Stimulated activated naive CD8-positive, alpha-beta T cell treated with anti-CD3 and anti-CD28 coated beads, Interleukin-15, amount 100 ng/mL, for 72 hours (primary cell): Measurements from ENCODE around the gene UBL3.

Source experiments
- ATAC-seq: fragments of 150-1000 bp; cut with Tn5 transposase; 2 replicates; pipeline ENCODE4 v1.10.0; 2021; ENCODE audit warnings: mild to moderate bottlenecking, moderate library complexity
- DNase-seq, 2 donors: peaks; one replicate each; pipeline ENCODE4 v3.0.0; 2021 to 2022
- H3K27ac Mint-ChIP-seq, 2 donors: one replicate each; pipeline ENCODE4 v1.8.0; 2022; ENCODE audit warnings: mild to moderate bottlenecking in 2 of 2, mixed read lengths in 2 of 2, moderate library complexity in 2 of 2
- H3K27me3 Mint-ChIP-seq: one replicate; pipeline ENCODE4 v1.8.0; 2022; ENCODE audit warnings: mixed read lengths
- H3K4me1 Mint-ChIP-seq: one replicate; pipeline ENCODE4 v1.8.0; 2022; ENCODE audit warnings: mild to moderate bottlenecking, mixed read lengths
- H3K4me3 Mint-ChIP-seq, 2 donors: one replicate each; pipeline ENCODE4 v1.8.0; 2022; ENCODE audit warnings: mild to moderate bottlenecking in 2 of 2, mixed read lengths in 2 of 2, moderate library complexity in 1 of 2
- H3K9me3 Mint-ChIP-seq, 2 donors: one replicate each; pipeline ENCODE4 v1.8.0; 2022; ENCODE audit warnings: mixed read lengths in 2 of 2

The UBL3 gene

GRCh38 chr13:29763436-29764180, 86.8 kb downstream of the UBL3 start:
- Mint-ChIP-seq H3K9me3 (peaks cover 9 to 11% of the 10 kb centered on the region in 2 donors), H3K4me3 (no peak overlapping the region), H3K27ac (peak overlapping the region in 1 of 2 donors; percentile 34), H3K27me3 (no peaks in the 10 kb centered on the region), H3K4me1 (peaks cover 33% of the 10 kb centered on the region)
- ATAC-seq (no peak), DNase-seq (no peak)

- Mint-ChIP-seq H3K4me3 (no peak overlapping the region), H3K4me1 (peaks cover 36% of the 10 kb centered on the region), H3K9me3 (peaks cover 9 to 11% of the 10 kb centered on the region in 2 donors), H3K27ac (no peak overlapping the region), H3K27me3 (no peaks in the 10 kb centered on the region)
- DNase-seq (no peak), ATAC-seq (no peak)
Observed at GRCh38 chr13:29761815-29762214, 88.6 kb downstream of the UBL3 start.

GRCh38 chr13:29761160-29761559, 89.3 kb downstream of the UBL3 start:
- peaks cover 36% of the 10 kb centered on the region for H3K4me1 Mint-ChIP-seq
- DNase-seq (no peak), ATAC-seq (no peak)
- no peaks in the 10 kb centered on the region for H3K27me3 Mint-ChIP-seq
- H3K9me3 Mint-ChIP-seq, result peaks cover 9 to 11% of the 10 kb centered on the region in 2 donors
- H3K27ac Mint-ChIP-seq, result no peak overlapping the region
- no peak overlapping the region for H3K4me3 Mint-ChIP-seq

GRCh38 chr13:29760544-29760943, 89.9 kb downstream of the UBL3 start:
- Mint-ChIP-seq H3K4me1 (peaks cover 36% of the 10 kb centered on the region), H3K4me3 (no peak overlapping the region), H3K27ac (no peak overlapping the region), H3K27me3 (no peaks in the 10 kb centered on the region), H3K9me3 (peaks cover 9 to 11% of the 10 kb centered on the region in 2 donors)
- ATAC-seq, result no peak
- no peak for DNase-seq

- Mint-ChIP-seq H3K4me1 (peaks cover 40% of the 10 kb centered on the region), H3K9me3 (peaks cover 9 to 11% of the 10 kb centered on the region in 2 donors), H3K27me3 (no peaks in the 10 kb centered on the region), H3K27ac (no peak overlapping the region), H3K4me3 (no peak overlapping the region)
- DNase-seq (peak; percentile 32 to 68), ATAC-seq (peak; percentile 99)
Observed at GRCh38 chr13:29758531-29759114, 91.8 kb downstream of the UBL3 start.

- DNase-seq (no peak), ATAC-seq (no peak)
- Mint-ChIP-seq H3K27me3 (no peaks in the 10 kb centered on the region), H3K9me3 (peaks cover 9 to 11% of the 10 kb centered on the region in 2 donors), H3K4me3 (no peak overlapping the region), H3K27ac (no peak overlapping the region), H3K4me1 (peaks cover 28% of the 10 kb centered on the region)
Observed at GRCh38 chr13:29756506-29756905, 93.9 kb downstream of the UBL3 start.

- peaks cover 24% of the 10 kb centered on the region for H3K4me1 Mint-ChIP-seq
- ATAC-seq (no peak), DNase-seq (no peak)
- H3K4me3 Mint-ChIP-seq, result no peak overlapping the region
- no peaks in the 10 kb centered on the region for H3K27me3 Mint-ChIP-seq
- H3K27ac Mint-ChIP-seq, result peak overlapping the region in 1 of 2 donors; percentile 38
- peaks cover under 1 to 2% of the 10 kb centered on the region in 2 donors for H3K9me3 Mint-ChIP-seq
Observed at GRCh38 chr13:29754473-29754806, 96.0 kb downstream of the UBL3 start.

GRCh38 chr13:29753618-29754472, 96.6 kb downstream of the UBL3 start:
- Mint-ChIP-seq H3K9me3 (no peaks in the 10 kb centered on the region), H3K27me3 (no peaks in the 10 kb centered on the region), H3K4me3 (no peak overlapping the region), H3K27ac (no peak overlapping the region), H3K4me1 (peaks cover 18% of the 10 kb centered on the region)
- DNase-seq, result no peak
- ATAC-seq, result no peak

- no peak for DNase-seq
- Mint-ChIP-seq H3K4me3 (no peak overlapping the region), H3K9me3 (no peaks in the 10 kb centered on the region)
Observed at GRCh38 chr13:29752175-29752574, 98.2 kb downstream of the UBL3 start.

GRCh38 chr13:29750183-29750530, 100.3 kb downstream of the UBL3 start:
- Mint-ChIP-seq H3K27me3 (peaks cover 13% of the 10 kb centered on the region), H3K4me1 (peaks cover 13% of the 10 kb centered on the region), H3K27ac (no peak overlapping the region), H3K9me3 (no peaks in the 10 kb centered on the region), H3K4me3 (no peak overlapping the region)
- ATAC-seq, result no peak
- DNase-seq, result no peak

More at GRCh38 chr13:29752175-29752574, 98.2 kb downstream of the UBL3 start:
- ATAC-seq, result no peak
- no peak overlapping the region for H3K27ac Mint-ChIP-seq
- H3K27me3 Mint-ChIP-seq, result no peaks in the 10 kb centered on the region
- H3K4me1 Mint-ChIP-seq, result peaks cover 13% of the 10 kb centered on the region

GRCh38 chr13:29749401-29750182, 100.8 kb downstream of the UBL3 start:
- no peak for DNase-seq
- no peak overlapping the region for H3K4me3 Mint-ChIP-seq
- peaks cover 9% of the 10 kb centered on the region for H3K4me1 Mint-ChIP-seq
- no peak overlapping the region for H3K27ac Mint-ChIP-seq
- peaks cover 18% of the 10 kb centered on the region for H3K27me3 Mint-ChIP-seq
- no peak for ATAC-seq
- H3K9me3 Mint-ChIP-seq, result no peaks in the 10 kb centered on the region

GRCh38 chr13:29748097-29748496, 102.3 kb downstream of the UBL3 start:
- Mint-ChIP-seq H3K27ac (no peak overlapping the region), H3K4me1 (no peaks in the 10 kb centered on the region), H3K9me3 (no peaks in the 10 kb centered on the region), H3K4me3 (no peak overlapping the region), H3K27me3 (peaks cover 19% of the 10 kb centered on the region)
- DNase-seq (no peak), ATAC-seq (no peak)

- ATAC-seq (no peak), DNase-seq (no peak)
- Mint-ChIP-seq H3K4me1 (no peaks in the 10 kb centered on the region), H3K27me3 (peaks cover 19% of the 10 kb centered on the region), H3K4me3 (no peak overlapping the region), H3K27ac (no peak overlapping the region), H3K9me3 (no peaks in the 10 kb centered on the region)
Observed at GRCh38 chr13:29746148-29746677, 104.2 kb downstream of the UBL3 start.

GRCh38 chr13:29745704-29746103, 104.7 kb downstream of the UBL3 start:
- no peaks in the 10 kb centered on the region for H3K4me1 Mint-ChIP-seq
- H3K27ac Mint-ChIP-seq, result no peak overlapping the region
- peaks cover 19% of the 10 kb centered on the region for H3K27me3 Mint-ChIP-seq
- DNase-seq (no peak), ATAC-seq (no peak)
- H3K9me3 Mint-ChIP-seq, result no peaks in the 10 kb centered on the region
- H3K4me3 Mint-ChIP-seq, result no peak overlapping the region

- Mint-ChIP-seq H3K4me1 (no peaks in the 10 kb centered on the region), H3K27me3 (peaks cover 19% of the 10 kb centered on the region), H3K27ac (no peak overlapping the region), H3K9me3 (no peaks in the 10 kb centered on the region), H3K4me3 (no peak overlapping the region)
- no peak for DNase-seq
- ATAC-seq, result no peak
Observed at GRCh38 chr13:29743201-29743786, 107.1 kb downstream of the UBL3 start.
